PC-3 (cell line): Measurements from ENCODE around the gene SMYD1.

ENCODE experiments used
- EZH2 ChIP-seq: fragments of 300-600 bp; sonication (generic); IDR thresholded peaks from one replicate; pipeline ENCODE4 v1.6.1; 2017; ENCODE audit warnings: antibody characterized with exemption, mild to moderate bottlenecking, low read length; ENCODE audit not compliant: unreplicated experiment
- TF ChIP-seq, protein P1 (sequence below): fragments of 300-600 bp; sonication (generic); conservative IDR thresholded peaks from 2 replicates; pipeline ENCODE4 v1.5.1; 2017; ENCODE audit warnings: antibody characterized with exemption, low read depth, mild to moderate bottlenecking, low read length

DNA sequence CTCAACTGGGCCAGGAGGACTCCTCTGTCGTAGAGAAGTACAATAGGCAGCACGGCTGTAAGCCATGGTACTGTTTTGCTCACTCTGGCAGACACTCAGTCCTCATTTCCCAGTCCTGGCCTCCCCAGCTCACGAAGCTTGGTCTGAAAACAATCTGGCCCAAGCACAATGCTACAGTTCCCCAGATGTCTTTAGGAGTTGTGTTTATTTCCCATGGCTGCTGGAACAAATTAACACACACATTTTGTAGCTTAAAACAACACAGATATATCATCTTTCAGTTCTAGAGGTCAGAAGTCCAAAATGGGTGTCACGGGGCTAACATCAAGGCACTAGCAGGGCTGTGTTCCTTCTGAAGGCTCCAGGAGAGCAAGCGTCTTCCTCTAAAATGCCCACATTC, 47.3 kb downstream of the SMYD1 start:
- TF ChIP-seq, protein P1, sequence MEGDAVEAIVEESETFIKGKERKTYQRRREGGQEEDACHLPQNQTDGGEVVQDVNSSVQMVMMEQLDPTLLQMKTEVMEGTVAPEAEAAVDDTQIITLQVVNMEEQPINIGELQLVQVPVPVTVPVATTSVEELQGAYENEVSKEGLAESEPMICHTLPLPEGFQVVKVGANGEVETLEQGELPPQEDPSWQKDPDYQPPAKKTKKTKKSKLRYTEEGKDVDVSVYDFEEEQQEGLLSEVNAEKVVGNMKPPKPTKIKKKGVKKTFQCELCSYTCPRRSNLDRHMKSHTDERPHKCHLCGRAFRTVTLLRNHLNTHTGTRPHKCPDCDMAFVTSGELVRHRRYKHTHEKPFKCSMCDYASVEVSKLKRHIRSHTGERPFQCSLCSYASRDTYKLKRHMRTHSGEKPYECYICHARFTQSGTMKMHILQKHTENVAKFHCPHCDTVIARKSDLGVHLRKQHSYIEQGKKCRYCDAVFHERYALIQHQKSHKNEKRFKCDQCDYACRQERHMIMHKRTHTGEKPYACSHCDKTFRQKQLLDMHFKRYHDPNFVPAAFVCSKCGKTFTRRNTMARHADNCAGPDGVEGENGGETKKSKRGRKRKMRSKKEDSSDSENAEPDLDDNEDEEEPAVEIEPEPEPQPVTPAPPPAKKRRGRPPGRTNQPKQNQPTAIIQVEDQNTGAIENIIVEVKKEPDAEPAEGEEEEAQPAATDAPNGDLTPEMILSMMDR, result no peak
- no peak for TF ChIP-seq EZH2
